ENCODE data around the gene GMIP. TPM values are rescaled to one million over a fixed set of nuclear protein-coding genes. Genes with fewer than 3 reads are reported as not detected.
"Not testable (repeated sequence)": the region's sequence is repeated elsewhere in the genome, so short reads cannot be mapped to it uniquely, and the experiment has no call there.

The GMIP gene, protein sequence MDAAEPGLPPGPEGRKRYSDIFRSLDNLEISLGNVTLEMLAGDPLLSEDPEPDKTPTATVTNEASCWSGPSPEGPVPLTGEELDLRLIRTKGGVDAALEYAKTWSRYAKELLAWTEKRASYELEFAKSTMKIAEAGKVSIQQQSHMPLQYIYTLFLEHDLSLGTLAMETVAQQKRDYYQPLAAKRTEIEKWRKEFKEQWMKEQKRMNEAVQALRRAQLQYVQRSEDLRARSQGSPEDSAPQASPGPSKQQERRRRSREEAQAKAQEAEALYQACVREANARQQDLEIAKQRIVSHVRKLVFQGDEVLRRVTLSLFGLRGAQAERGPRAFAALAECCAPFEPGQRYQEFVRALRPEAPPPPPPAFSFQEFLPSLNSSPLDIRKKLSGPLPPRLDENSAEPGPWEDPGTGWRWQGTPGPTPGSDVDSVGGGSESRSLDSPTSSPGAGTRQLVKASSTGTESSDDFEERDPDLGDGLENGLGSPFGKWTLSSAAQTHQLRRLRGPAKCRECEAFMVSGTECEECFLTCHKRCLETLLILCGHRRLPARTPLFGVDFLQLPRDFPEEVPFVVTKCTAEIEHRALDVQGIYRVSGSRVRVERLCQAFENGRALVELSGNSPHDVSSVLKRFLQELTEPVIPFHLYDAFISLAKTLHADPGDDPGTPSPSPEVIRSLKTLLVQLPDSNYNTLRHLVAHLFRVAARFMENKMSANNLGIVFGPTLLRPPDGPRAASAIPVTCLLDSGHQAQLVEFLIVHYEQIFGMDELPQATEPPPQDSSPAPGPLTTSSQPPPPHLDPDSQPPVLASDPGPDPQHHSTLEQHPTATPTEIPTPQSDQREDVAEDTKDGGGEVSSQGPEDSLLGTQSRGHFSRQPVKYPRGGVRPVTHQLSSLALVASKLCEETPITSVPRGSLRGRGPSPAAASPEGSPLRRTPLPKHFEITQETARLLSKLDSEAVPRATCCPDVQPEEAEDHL
- 2.0 and 3.2 TPM in 2 replicates for total RNA-seq (ENCODE audit: low replicate concordance)

DNA sequence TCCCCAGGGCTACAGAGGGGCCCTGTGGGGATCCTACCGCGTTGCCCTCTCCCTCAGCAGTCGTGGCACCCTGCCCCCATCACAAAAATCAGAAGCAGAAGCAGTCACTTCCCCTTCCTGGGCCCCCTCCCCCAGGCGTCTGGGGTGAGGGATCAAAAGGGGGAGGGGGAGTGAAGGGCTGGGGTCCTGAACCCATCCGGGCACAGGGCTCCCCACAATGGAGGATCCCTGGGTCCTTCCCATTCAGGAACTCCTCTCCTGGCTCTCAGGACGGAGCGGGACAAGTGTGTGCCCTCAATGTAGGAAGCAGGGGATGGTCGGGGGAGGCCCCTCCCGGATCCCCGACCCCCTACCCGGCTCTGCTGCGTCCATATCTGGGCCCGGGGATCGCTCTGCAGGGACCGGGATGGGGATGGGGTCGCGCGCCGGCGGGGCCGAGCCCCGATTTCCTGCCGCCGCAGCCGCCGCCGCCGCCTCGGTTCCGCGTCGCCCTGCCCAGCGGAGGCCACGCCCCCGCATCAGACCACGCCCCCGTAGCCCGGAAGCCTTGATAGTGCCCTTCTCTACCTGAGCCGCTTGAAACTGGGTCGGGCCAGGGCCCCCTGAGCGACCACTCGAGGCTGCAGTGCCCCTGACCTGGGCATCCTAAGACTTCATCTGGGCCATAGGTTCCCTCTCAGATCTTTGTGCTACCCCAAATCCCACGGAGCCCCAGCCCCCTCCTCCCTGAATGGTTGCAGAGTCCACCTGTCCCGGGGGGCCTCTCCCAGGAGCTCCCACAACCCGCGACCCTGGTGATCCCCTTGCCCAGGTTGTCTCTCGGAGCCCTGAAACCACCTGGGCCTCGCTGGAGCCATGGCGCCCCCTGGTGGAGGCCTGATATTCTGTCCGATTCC lies at the start of gene GMIP:
Gene GMIP (minus strand): TSS at position 500 of the 896 bp plus-strand sequence. CDS start 128 bp downstream, at position 372.
- peak within 1 kb of the TSS; percentile 90 for H3K4me3 ChIP-seq (ENCODE audit: low read depth, low read length)
- TF ChIP-seq, protein P1, sequence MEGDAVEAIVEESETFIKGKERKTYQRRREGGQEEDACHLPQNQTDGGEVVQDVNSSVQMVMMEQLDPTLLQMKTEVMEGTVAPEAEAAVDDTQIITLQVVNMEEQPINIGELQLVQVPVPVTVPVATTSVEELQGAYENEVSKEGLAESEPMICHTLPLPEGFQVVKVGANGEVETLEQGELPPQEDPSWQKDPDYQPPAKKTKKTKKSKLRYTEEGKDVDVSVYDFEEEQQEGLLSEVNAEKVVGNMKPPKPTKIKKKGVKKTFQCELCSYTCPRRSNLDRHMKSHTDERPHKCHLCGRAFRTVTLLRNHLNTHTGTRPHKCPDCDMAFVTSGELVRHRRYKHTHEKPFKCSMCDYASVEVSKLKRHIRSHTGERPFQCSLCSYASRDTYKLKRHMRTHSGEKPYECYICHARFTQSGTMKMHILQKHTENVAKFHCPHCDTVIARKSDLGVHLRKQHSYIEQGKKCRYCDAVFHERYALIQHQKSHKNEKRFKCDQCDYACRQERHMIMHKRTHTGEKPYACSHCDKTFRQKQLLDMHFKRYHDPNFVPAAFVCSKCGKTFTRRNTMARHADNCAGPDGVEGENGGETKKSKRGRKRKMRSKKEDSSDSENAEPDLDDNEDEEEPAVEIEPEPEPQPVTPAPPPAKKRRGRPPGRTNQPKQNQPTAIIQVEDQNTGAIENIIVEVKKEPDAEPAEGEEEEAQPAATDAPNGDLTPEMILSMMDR (IDR thresholded peaks at IDR 0.05; ENCODE audit: insufficient read depth, low read length): peak; percentile 81
- DNase-seq (ENCODE audit: low read depth): peak; percentile 42

DNA sequence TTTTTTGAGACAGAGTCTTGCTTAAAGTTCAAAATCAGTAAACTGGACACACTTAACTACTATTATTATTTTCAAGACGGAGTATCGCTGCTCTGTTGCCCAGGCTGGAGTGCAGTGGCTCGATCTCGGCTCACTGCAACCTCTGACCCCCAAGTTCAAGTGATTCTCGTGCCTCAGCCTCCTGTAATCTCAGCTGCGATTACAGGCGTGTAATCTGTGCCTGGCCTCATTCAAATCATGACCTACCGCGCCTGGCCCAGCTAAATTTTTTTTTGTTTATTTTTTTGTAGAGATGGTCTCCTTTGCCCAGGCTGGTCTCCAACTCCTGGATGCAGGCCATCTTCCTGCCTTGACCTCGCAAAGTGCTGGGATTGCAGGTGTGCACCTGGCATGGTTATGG lies 48.2 kb upstream of the GMIP start:
- TF ChIP-seq, protein P1 (IDR thresholded peaks at IDR 0.05; ENCODE audit: insufficient read depth, low read length): no peak

DNA sequence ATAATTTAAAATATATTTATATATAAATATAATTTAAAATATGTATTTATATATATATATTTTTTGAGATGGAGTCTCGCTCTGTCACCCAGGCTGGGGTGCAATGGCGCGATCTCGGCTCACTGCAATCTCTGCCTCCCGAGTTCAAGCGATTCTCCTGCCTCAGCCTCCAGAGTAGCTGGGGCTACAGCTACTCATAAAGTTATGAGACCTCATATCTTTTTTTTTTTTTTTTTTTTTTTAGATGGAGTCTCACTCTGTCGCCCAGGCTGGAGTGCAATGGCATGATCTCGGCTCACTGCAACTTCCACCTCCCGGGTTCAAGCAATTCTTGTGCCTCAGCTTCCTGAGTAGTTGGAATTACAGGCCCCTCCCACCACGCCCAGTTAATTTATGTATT lies 45.6 kb upstream of the GMIP start:
- not testable (repeated sequence) for H3K4me3 ChIP-seq (ENCODE audit: low read depth, low read length); DNase-seq (ENCODE audit: low read depth)

More for the DNA sequence above, 48.2 kb upstream of the GMIP start:
- DNase-seq (ENCODE audit: low read depth): no peak
- H3K4me3 ChIP-seq (ENCODE audit: low read depth, low read length): no peak overlapping the region

DNA sequence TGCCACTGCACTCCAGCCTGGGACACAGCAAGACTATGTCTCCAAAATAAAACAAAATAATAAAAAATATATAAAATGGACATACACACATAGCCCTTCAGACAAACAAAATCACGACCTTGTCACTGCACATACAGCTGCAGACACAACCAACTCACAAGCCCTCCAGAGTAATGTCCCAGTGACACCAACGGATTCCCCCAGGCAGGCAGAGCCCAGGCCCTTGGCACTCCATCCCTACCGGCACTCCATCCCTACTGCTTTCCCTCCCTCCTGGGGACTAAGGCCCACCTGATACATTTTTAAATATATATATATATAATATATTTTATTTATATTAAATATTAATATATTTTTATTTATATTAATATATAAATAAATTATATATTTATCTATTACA lies 43.6 kb upstream of the GMIP start:
- no peak overlapping the region for H3K4me3 ChIP-seq (ENCODE audit: low read depth, low read length)
- DNase-seq (ENCODE audit: low read depth): no peak
- TF ChIP-seq, protein P1 (IDR thresholded peaks at IDR 0.05; ENCODE audit: insufficient read depth, low read length): no peak

DNA sequence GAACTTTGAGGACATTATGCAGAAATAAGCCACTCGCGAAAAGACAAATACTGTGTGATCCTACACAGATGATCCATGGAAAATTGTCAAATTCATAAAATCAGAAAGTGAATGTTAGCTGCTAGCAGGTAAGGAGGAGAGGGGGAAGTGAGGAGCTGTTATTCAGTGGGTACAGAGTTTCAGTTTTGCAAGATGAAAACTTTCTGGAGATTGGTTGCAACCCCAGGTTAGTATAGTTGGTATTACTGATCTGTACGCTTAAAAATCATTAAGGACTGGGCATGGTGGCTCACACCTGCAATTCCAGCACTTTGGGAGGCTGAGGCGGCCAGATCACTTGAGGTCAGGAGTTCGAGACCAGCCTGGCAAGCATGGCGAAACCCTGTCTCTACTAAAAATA lies 43.1 kb upstream of the GMIP start:
- TF ChIP-seq, protein P1 (IDR thresholded peaks at IDR 0.05; ENCODE audit: insufficient read depth, low read length): no peak

DNA sequence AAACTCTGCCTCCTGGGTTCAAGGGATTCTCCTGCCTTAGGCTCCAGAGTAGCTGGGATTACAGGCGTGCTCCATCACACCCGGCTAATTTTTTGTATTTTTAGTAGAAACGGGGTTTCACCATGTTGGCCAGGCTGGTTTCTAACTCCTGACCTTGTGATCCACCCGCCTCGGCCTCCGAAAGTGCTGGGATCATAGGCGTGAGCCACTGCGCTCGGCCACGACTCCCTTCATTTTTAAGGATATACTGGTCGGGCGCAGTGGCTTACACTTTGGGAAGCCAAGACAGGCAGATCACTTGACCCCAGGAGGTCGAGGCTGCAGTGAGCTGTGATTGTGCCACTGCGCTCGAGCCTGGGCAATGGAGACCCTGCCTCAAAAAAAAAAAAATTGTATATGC lies 42.7 kb upstream of the GMIP start:
- DNase-seq (ENCODE audit: low read depth); H3K4me3 ChIP-seq (ENCODE audit: low read depth, low read length): not testable (repeated sequence)

More for the DNA sequence above, 43.1 kb upstream of the GMIP start:
- DNase-seq (ENCODE audit: low read depth): no peak
- no peak overlapping the region for H3K4me3 ChIP-seq (ENCODE audit: low read depth, low read length)
